Posterior vena cava (tissue), 2 donors: Measurements from ENCODE around the gene TMEM50A. TPM values are rescaled to one million over a fixed set of nuclear protein-coding genes. Genes with fewer than 3 reads are reported as not detected.
A peak's percentile ranks its signal among the peaks of the same experiment; 100 is the strongest.
"Not testable (repeated sequence)": the region's sequence is repeated elsewhere in the genome, so short reads cannot be mapped to it uniquely, and the experiment has no call there.

ENCODE experiments used
- DNase-seq: peaks from one replicate; pipeline ENCODE4 v3.0.0-alpha.2; 2020; ENCODE audit warnings: low spot score
- intact Hi-C, 2 donors: fragments of 100-400 bp; cut with DNase I; formaldehyde crosslinking; loops; one replicate each; pipeline versions ENCODE4 v1.14.1 to v1.14.2; 2022 to 2023
- total RNA-seq, 2 donors: library from RNA; stranded (reverse); fragmentation: NEBNext Ultra II Directional; extraction: Animal tissue kit (Norgen Biotek cat#: 25700); gene quantifications; one replicate each; pipeline ENCODE4 v1.2.1, GENCODE V29; 2021
- donor health status: DM: yes; HTN: yes; CAD: no.
- donor health status: DM: yes; HTN: yes; CAD: no.

TMEM50A gene
- total RNA-seq, 2 donors from 2014 or later, result 91.0 to 112 TPM

- DNase-seq, intact Hi-C loops: not testable (repeated sequence)
Observed at GRCh38 chr1:25328791-25329185, 9.3 kb upstream of the TMEM50A start.

- DNase-seq, intact Hi-C loops: not testable (repeated sequence)
Observed at GRCh38 chr1:25329336-25329735, 8.8 kb upstream of the TMEM50A start.

- intact Hi-C loops, DNase-seq: not testable (repeated sequence)
Observed at GRCh38 chr1:25329950-25330349, 8.2 kb upstream of the TMEM50A start.

GRCh38 chr1:25336922-25337354 is 1.2 kb upstream of the TMEM50A start:
- DNase-seq, result peak; percentile 83

GRCh38 chr1:25337483-25338187 is 499 bp upstream of the TMEM50A start:
- intact Hi-C loops, DNase-seq: not testable (repeated sequence)

More at GRCh38 chr1:25336922-25337354, 1.2 kb upstream of the TMEM50A start:
- intact Hi-C loops, result not testable (repeated sequence)

GRCh38 chr1:25338986-25339385 is 852 bp downstream of the TMEM50A start:
- intact Hi-C loops, result no loop called here
- no peak for DNase-seq

- intact Hi-C loops, result loop anchor here in 1 of 2 donors (1.0 kb wide), 1 partner anchor 11 kb away; no protein-coding TSS in a partner anchor
- DNase-seq, result no peak
Observed at GRCh38 chr1:25341746-25342145, 3.6 kb downstream of the TMEM50A start.

- no peak for DNase-seq
- intact Hi-C loops, result loop anchor here in 1 of 2 donors (1.0 kb wide), 1 partner anchor 9 kb away; no protein-coding TSS in a partner anchor
Observed at GRCh38 chr1:25342846-25343245, 4.7 kb downstream of the TMEM50A start.

- intact Hi-C loops, result no loop called here
- DNase-seq, result no peak
Observed at GRCh38 chr1:25343872-25344271, 5.7 kb downstream of the TMEM50A start.

GRCh38 chr1:25347556-25347955 is 9.4 kb downstream of the TMEM50A start:
- no peak for DNase-seq
- intact Hi-C loops, result no loop called here

- intact Hi-C loops, result no loop called here
- DNase-seq, result no peak
Observed at GRCh38 chr1:25349606-25350005, 11.5 kb downstream of the TMEM50A start.

- no peak for DNase-seq
- intact Hi-C loops, result no loop called here
Observed at GRCh38 chr1:25355841-25356395, 17.8 kb downstream of the TMEM50A start.

- DNase-seq, result no peak
- intact Hi-C loops, result no loop called here
Observed at GRCh38 chr1:25356441-25356840, 18.3 kb downstream of the TMEM50A start.

GRCh38 chr1:25356848-25357247 is 18.7 kb downstream of the TMEM50A start:
- intact Hi-C loops, result no loop called here
- no peak for DNase-seq

GRCh38 chr1:25360596-25361581 is 22.8 kb downstream of the TMEM50A start:
- DNase-seq, result no peak
- intact Hi-C loops, result no loop called here

GRCh38 chr1:25361901-25362300 is 23.8 kb downstream of the TMEM50A start:
- intact Hi-C loops, result no loop called here
- no peak for DNase-seq

GRCh38 chr1:25362634-25363559 is 24.8 kb downstream of the TMEM50A start:
- DNase-seq, intact Hi-C loops: not testable (repeated sequence)

- no peak for DNase-seq
Observed at GRCh38 chr1:25369241-25369640, 31.1 kb downstream of the TMEM50A start.

More at GRCh38 chr1:25369241-25369640, 31.1 kb downstream of the TMEM50A start:
- intact Hi-C loops, result no loop called here
